NB4 (cell line): ENCODE measurements around the gene C19orf85.

Source experiments
- CTCF ChIP-seq: IDR thresholded peaks from one replicate; pipeline ENCODE4 v1.5.1; 2012; ENCODE audit warnings: low read depth, low read length
- POLR2A ChIP-seq: IDR thresholded peaks from 2 replicates; pipeline ENCODE4 v1.6.1; 2011; ENCODE audit warnings: mild to moderate bottlenecking; ENCODE audit not compliant: insufficient read length; ENCODE audit errors: extremely low read depth
- TF ChIP-seq, protein P1 (sequence below): IDR thresholded peaks from 2 replicates; pipeline ENCODE4 v1.6.1; 2011; ENCODE audit warnings: low read depth, low read length

GRCh38 chr19:55478364-55478763 lies 13.8 kb upstream of the C19orf85 start:
- TF ChIP-seq CTCF = no peak
- TF ChIP-seq, protein P1, sequence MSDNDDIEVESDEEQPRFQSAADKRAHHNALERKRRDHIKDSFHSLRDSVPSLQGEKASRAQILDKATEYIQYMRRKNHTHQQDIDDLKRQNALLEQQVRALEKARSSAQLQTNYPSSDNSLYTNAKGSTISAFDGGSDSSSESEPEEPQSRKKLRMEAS = no peak
- TF ChIP-seq POLR2A = no peak
